Stimulated activated naive CD4-positive, alpha-beta T cell (primary cell): ENCODE results near the gene CSMD2.

Source experiments
- DNase-seq, 6 experiments: peaks; one replicate each; lab custom pipeline; 2025; lab: John Stamatoyannopoulos, UW

CSMD2 gene

GRCh38 chr1:33899746-33900145, 265.3 kb downstream of the CSMD2 start:
- DNase-seq: no peak

DNA sequence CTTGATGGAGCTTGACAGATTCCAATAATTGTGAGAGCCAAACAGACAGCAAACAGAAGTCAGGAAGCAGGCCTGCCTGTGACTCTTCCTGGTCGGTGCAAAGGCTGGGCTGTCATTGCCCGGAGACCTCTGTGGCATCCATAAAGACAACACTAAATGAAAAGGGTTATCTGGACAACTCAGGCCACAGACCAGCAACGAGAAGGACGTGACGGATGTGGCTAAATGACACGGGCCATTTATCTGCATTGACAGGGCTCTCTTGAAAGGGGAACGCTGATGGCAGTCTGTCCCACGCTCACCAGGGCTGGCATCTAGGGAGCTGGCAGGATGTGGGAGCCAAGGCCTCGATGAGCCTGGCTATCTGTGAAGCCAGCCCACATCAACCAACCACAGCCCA, 266.1 kb downstream of the CSMD2 start:
- no peak for DNase-seq

DNA sequence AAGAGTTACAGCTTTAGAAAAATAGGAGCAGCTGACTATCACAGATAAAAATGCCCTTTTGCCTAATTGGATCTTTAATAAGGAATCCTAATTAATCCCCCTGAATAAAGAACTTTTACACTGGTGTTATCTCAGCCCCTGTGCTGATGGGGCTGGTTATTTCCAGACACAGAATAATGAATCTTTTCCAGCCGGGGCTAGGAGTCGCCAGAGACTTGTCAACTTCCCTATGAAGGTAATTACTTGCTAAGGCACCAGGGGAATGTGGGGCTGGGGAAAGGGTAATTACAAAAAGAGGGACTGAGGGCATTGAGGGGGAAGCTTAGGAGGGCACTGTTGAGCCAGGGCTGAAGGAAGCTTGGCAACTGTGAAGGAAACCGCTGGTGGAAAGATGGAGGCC, 266.6 kb downstream of the CSMD2 start:
- no peak for DNase-seq

GRCh38 chr1:33897092-33897725, 267.8 kb downstream of the CSMD2 start:
- DNase-seq: no peak

DNA sequence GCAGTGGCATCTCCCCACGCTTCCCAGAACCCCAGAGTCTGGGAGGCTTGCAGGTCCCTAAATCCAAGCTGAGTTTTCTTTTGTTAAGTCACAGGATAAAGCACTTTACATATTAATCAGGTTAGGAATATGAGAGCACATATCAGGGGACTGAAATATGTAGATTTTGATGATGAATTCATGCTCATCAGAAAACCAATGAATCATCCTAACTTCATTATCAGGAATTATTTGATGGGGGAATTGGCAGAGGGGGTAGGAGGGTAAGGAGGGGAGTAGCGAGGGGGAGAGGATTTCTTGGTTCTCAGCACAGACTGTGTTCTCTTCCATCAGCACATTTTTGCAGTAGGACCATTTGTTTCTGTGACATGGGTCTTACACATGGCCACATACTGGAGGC, 269.1 kb downstream of the CSMD2 start:
- DNase-seq: no peak

DNA sequence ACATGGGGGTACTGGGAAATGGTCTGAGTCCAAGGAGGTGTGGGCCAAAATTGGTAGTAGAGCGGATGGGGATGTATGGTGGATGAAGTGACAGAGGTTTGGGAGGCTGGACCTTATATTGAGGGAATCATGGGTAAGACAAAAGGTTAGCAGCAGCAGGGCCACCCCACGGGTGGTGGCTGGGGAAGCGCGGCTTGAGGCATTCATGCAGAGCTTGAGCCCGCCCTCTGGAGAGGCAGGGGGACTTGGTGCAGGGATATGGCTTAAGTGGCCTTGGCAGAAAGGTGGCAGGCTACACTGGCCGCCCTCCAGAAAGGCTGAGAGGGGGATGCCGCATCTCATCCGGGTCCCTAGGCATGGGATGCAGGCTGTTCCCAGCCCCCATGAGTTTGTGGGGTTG, 269.6 kb downstream of the CSMD2 start:
- no peak for DNase-seq

DNA sequence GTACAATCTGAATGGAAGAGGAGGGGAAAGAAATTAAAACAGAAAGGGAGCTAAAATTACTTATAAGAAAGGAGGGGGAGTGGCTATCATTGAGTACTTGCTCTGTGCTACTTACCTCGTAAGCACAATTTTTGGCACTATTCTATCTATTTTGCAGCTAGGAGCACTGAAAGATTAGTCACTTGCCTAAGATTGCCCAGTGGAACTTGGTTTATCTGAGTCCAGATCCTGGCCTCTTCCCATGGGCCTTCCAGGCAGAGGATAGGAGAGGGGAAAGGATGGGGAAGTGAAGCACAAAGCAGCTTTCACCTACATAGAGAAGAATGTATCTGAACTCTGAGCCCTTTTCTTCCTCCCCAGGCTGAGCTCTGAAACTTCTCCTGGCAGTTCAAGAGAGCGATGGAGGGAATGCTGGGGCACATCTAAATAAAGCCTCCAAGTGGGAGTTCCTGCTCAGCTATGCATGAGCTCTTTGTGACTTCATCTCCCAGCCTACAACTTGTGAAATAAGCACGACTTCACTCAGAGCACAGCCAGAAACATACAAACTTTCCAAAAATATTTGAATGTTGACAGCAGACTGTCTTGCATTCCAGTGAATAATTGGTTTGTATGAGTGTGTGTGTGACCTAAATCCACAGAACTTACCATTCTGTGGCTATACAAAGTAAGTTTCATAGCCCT, 271.7 kb downstream of the CSMD2 start:
- no peak for DNase-seq

- no peak for DNase-seq
Measured at GRCh38 chr1:33886496-33886895, 278.5 kb downstream of the CSMD2 start.

GRCh38 chr1:33880305-33880704, 284.7 kb downstream of the CSMD2 start:
- no peak for DNase-seq

DNA sequence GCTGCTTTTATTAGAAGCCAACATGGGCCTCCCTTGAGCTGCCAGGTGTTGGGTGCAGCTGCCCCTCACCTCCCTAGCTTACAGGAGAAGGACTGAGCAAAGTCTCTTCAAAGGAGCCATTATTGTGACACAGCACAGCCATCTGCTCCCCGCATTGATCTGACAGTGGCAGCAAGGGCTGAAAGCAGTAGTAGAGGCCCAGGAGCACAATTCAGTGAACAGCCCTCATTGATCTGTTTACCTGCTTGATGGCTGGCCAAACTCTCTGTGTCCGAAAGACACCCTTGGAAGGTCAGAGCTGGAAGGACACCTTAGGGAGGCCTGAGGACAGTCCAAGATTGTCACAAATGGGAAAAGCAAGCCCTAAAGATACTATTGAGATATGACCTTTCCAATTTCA, 286.6 kb downstream of the CSMD2 start:
- no peak for DNase-seq

DNA sequence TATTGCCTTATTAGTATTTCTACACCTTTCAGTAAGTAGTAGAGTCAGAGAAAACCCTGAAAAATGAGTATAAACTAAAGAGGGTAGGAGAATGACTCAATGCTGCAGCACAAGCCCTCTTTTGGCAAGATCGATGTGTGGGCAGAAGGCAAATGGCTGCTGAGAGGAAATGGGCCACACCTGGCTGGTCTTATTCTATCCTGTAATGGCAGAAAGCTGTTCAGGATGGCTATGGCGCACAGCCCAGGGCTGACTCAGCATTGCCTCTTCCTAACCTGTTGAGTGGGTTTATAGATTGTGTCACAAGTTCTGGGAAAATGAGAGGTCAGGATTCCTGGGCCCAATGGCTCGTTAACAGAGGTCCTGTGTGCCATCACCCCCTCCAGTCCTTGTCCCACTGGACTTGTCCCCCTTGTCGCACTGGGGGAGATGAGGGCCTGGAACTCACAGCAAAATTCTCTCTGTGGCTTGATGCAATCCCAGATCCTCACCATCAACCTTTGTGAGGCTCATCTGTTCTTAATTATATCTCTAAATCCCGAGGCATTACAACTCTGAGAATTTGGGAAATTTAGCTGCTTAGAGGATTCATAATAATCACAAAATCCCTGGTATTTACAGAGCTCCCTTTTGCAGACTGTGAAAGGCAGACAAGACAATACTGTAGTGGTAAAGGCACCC, 287.9 kb downstream of the CSMD2 start:
- no peak for DNase-seq

DNA sequence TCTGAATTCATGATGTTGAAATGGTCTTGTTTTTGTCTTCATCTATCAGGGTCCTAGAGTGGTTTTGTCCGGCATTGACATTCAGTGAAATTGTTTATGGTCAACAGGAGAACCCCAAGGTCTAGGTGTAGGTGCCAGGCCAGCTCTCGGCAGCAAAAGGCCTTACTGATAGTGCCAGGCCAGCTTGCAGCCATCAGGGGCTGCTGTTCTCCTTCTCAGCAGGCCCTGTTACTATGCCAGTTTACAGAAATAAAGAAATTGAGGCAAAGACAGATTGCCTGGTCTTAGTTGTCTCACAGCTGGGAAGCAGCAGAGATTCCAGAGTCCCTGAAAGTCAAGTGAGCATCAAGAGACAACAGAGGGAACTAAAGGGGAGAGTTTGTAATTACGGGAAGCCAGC, 289.2 kb downstream of the CSMD2 start:
- DNase-seq: no peak

DNA sequence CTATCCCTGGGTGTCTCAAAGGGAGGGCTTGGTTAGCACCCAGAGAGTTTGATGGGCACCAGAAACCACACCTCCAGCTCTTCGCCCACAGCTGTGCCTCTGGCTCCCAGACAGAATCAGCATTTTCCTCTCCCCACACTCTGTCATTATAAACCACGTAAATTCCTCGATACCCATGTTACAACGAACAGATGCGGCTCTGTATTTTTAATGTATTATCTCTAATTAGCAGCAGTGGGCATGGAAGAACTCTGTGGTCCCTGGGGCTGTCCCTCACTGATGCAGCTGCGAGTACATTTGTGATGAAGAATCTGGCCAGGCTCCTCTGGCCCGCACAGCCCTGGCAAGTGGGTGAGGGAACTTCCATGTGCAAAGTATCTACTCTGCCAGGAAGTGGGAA, 290.4 kb downstream of the CSMD2 start:
- DNase-seq: no peak

- DNase-seq: no peak
Measured at GRCh38 chr1:33872683-33873082, 292.3 kb downstream of the CSMD2 start.

GRCh38 chr1:33872275-33872674, 292.8 kb downstream of the CSMD2 start:
- DNase-seq: no peak

DNA sequence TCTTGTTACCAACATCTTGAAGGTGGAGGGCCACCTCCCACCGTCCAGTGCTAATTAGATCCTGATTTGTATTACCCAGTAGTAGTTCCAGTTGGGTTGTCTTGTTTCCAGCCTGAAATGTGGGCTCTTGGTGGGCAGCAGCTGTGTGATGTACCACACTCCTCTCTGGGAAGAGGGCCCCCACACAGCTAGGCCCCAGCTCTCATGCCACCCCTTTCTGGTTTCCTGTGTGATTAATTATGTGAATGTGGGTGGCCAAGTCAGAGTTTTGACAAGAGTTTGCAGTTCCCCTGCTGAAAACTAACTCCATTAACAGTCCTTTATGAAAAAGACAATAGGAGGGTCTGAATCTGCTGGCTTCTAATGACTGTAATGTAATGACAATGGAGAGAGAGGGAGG, 297.3 kb downstream of the CSMD2 start:
- DNase-seq: no peak

DNA sequence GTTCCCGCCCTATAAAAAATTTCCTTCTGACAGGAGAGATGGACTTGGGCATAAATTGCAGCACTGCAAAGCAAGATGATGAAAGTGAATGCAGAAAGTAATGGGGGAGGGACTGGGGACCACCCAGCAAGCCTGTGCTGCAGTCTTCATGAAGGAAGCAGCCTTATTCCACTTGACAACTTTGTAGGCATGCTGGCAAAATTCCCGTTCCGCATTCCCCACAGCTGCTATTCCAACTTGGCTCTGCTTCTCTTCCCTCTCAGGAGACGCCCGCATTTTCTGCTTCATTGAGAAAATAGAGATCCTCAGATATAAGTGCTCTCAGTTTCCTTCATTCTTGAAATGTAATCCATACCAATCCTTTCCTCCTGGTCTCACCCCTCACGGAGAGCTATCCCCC, 298.7 kb downstream of the CSMD2 start:
- no peak for DNase-seq

GRCh38 chr1:33864460-33865389, 300.3 kb downstream of the CSMD2 start:
- no peak for DNase-seq

DNA sequence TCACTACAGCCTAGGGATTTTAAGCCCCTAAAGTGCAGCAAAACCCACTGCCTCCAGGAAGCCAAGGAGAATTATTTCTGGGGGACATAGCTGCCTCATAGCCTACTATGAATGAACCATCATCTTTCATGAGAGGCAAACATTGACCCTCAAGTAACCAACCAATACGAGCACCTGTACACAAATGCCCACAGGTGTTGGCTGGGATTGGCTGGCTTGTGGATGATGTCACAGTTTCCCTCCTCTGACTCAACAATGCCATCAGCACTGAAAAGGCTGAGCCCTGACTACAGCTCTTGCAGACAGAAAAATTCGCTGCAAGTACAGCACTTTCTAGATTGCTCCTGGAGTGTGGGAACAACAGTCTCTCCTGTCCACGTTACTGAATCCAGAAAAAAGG, 301.3 kb downstream of the CSMD2 start, which contains the start of gene HMGB4:
Gene HMGB4 (plus strand): TSS at position 301 of the 400 bp plus-strand sequence. CDS start 113 bp downstream, outside the sequence.
- DNase-seq: no peak

GRCh38 chr1:33860671-33861070, 304.4 kb downstream of the CSMD2 start:
- no peak for DNase-seq

GRCh38 chr1:33854091-33854490, 310.9 kb downstream of the CSMD2 start:
- DNase-seq: no peak

DNA sequence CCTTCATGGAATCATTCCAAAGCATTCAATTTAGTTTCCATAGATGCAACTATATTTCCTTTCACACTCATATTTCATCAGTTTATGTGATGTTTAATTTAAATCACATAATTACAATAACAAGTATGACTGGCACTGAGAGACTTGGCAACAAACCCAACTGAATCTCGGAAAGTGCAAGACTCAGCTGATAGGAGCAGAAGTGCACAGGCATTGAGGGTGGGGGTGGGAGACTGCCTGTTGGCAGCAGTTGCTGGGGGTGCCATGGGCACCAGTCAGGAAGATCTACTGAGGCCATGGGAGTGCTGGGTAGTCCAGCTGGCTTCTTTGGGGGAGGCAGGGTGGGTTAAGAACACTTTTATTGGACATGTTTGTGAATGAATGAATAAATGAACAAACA, 311.6 kb downstream of the CSMD2 start:
- DNase-seq: no peak
